HEK293T (cell line): ENCODE results near the gene PDSS2.

Source experiments
- CTCF ChIA-PET: fragments of 350-600 bp; formaldehyde crosslinking; extraction: SDS; loops from one replicate; lab custom pipeline; 2021; ENCODE audit warnings: antibody characterized with exemption, inconsistent platforms; lab: Yijun Ruan, JAX
- POLR2A ChIA-PET: fragments of 350-600 bp; formaldehyde crosslinking; extraction: SDS; loops from one replicate; lab custom pipeline; 2020; ENCODE audit warnings: antibody characterized with exemption, inconsistent platforms; lab: Yijun Ruan, JAX
- DNase-seq: peaks from one replicate; pipeline ENCODE4 v3.0.0; 2012; ENCODE audit warnings: mixed read lengths; ENCODE audit errors: extremely low spot score
- ARNT ChIP-seq: fragments of 450-650 bp; IDR thresholded peaks from 2 replicates; pipeline ENCODE4 v1.6.1; 2017; ENCODE audit warnings: mild to moderate bottlenecking
- BHLHE40 ChIP-seq: fragments of 450-650 bp; IDR thresholded peaks from 2 replicates; pipeline ENCODE4 v1.6.1; 2016; ENCODE audit warnings: mild to moderate bottlenecking, moderate library complexity, borderline replicate concordance
- CTBP1 ChIP-seq: fragments of 450-650 bp; IDR thresholded peaks from 2 replicates; pipeline ENCODE4 v1.6.1; 2016; ENCODE audit warnings: borderline replicate concordance
- ELF4 ChIP-seq: fragments of 450-650 bp; IDR thresholded peaks from 2 replicates; pipeline ENCODE4 v1.6.1; 2017; ENCODE audit warnings: antibody characterized with exemption
- FOXA1 ChIP-seq: fragments of 450-650 bp; IDR thresholded peaks from 2 replicates; pipeline ENCODE4 v1.6.1; 2016; ENCODE audit warnings: mild to moderate bottlenecking
- FOXK2 ChIP-seq: fragments of 450-650 bp; IDR thresholded peaks from 2 replicates; pipeline ENCODE4 v1.6.1; 2016; ENCODE audit warnings: mild to moderate bottlenecking
- FOXM1 ChIP-seq: fragments of 450-650 bp; IDR thresholded peaks from 2 replicates; pipeline ENCODE4 v1.6.1; 2017; ENCODE audit warnings: mild to moderate bottlenecking, borderline replicate concordance
- HDGF ChIP-seq: fragments of 450-650 bp; IDR thresholded peaks from 2 replicates; pipeline ENCODE4 v1.6.1; 2017; ENCODE audit warnings: antibody characterized with exemption, borderline replicate concordance
- L3MBTL2 ChIP-seq: fragments of 450-650 bp; conservative IDR thresholded peaks from 2 replicates; pipeline ENCODE4 v1.6.1; 2016; ENCODE audit warnings: mild to moderate bottlenecking
- LEF1 ChIP-seq: fragments of 450-650 bp; IDR thresholded peaks from 2 replicates; pipeline ENCODE4 v1.6.1; 2017; ENCODE audit warnings: mild to moderate bottlenecking, borderline replicate concordance
- NFRKB ChIP-seq: fragments of 450-650 bp; IDR thresholded peaks from 2 replicates; pipeline ENCODE4 v1.6.1; 2016; ENCODE audit warnings: mild to moderate bottlenecking, moderate library complexity
- PKNOX1 ChIP-seq: fragments of 450-650 bp; IDR thresholded peaks from 2 replicates; pipeline ENCODE4 v1.6.1; 2016
- SP1 ChIP-seq: fragments of 450-650 bp; IDR thresholded peaks from 2 replicates; pipeline ENCODE4 v1.6.1; 2017
- SUZ12 ChIP-seq: fragments of 450-650 bp; IDR thresholded peaks from 2 replicates; pipeline ENCODE4 v1.6.1; 2016; ENCODE audit warnings: mild to moderate bottlenecking
- TARDBP ChIP-seq: fragments of 450-650 bp; IDR thresholded peaks from 2 replicates; pipeline ENCODE4 v1.6.1; 2016
- ZNF384 ChIP-seq: fragments of 450-650 bp; IDR thresholded peaks from 2 replicates; pipeline ENCODE4 v1.6.1; 2016

Gene PDSS2

GRCh38 chr6:107108201-107108890 is 351.0 kb downstream of the PDSS2 start:
- DNase-seq: no peak
- POLR2A ChIA-PET: no interaction called here
- TF ChIP-seq NFRKB (no peak), ARNT (no peak), TARDBP (no peak), SUZ12 (no peak), CTBP1 (no peak), LEF1 (no peak), L3MBTL2 (no peak), FOXM1 (no peak), FOXA1 (no peak), PKNOX1 (no peak), SP1 (no peak), ZNF384 (no peak), ELF4 (no peak), HDGF (no peak), BHLHE40 (no peak)
- CTCF ChIA-PET: interaction anchor here (0.6 kb wide), 1 partner anchor 773 kb away, joined by 3 read pairs; no protein-coding TSS in a partner anchor

- CTCF ChIA-PET: no interaction called here
- no peak for TF ChIP-seq FOXM1
- TF ChIP-seq NFRKB: no peak
- TF ChIP-seq BHLHE40: no peak
- no peak for TF ChIP-seq HDGF
- TF ChIP-seq FOXK2: no peak
- no peak for TF ChIP-seq SP1
- TF ChIP-seq LEF1: no peak
- TF ChIP-seq CTBP1: no peak
- no peak for TF ChIP-seq ZNF384
- TF ChIP-seq ELF4: no peak
- TF ChIP-seq L3MBTL2: no peak
- no peak for TF ChIP-seq PKNOX1
- no peak for TF ChIP-seq SUZ12
- no peak for TF ChIP-seq TARDBP
- no peak for TF ChIP-seq ARNT
- DNase-seq: no peak
- POLR2A ChIA-PET: no interaction called here
Observed at GRCh38 chr6:107107791-107108190, 351.6 kb downstream of the PDSS2 start.

GRCh38 chr6:107106165-107106564 is 353.2 kb downstream of the PDSS2 start:
- POLR2A ChIA-PET: interaction anchor here (2.1 kb wide), 1 partner anchor 9 kb away, joined by 9 read pairs; the partner anchor contains the start of gene BEND3
- CTCF ChIA-PET: no interaction called here
- TF ChIP-seq NFRKB (no peak), BHLHE40 (no peak), SUZ12 (no peak), FOXM1 (no peak), ELF4 (no peak), ZNF384 (no peak), LEF1 (no peak), HDGF (no peak), FOXA1 (no peak), L3MBTL2 (no peak)
- DNase-seq: no peak

- no peak for TF ChIP-seq BHLHE40
- no peak for DNase-seq
- ChIA-PET CTCF (no interaction called here), POLR2A (interaction anchor here (2.1 kb wide), 1 partner anchor 10 kb away, joined by 9 read pairs; the partner anchor contains the start of gene BEND3)
Observed at GRCh38 chr6:107105511-107106116, 353.8 kb downstream of the PDSS2 start.

GRCh38 chr6:107103082-107103481 is 356.3 kb downstream of the PDSS2 start:
- ChIA-PET CTCF (no interaction called here), POLR2A (no interaction called here)
- TF ChIP-seq FOXM1 (no peak), CTBP1 (no peak), SUZ12 (no peak), TARDBP (no peak)
- DNase-seq: no peak
